Lung (tissue), 12 donors: ENCODE results near the gene RAB26. TPM values are rescaled to one million over a fixed set of nuclear protein-coding genes. Genes with fewer than 3 reads are reported as not detected.

Experiments used
- ATAC-seq: fragments of 200-7000 bp; cut with Tn5 transposase; one replicate; pipeline ENCODE4 v1.9.1; 2020; ENCODE audit warnings: moderate number of reproducible peaks; ENCODE audit not compliant: insufficient read depth, low FRiP score
- DNase-seq, 3 donors: peaks; one replicate each; pipeline ENCODE4 v3.0.0-alpha.2; 2013 to 2017
- H3K27ac ChIP-seq, 2 donors: one replicate each; pipeline ENCODE4 v1.5.1; 2013; ENCODE audit warnings: mild to moderate bottlenecking in 2 of 2, moderate library complexity in 2 of 2, control low read depth in 1 of 2, inconsistent platforms in 1 of 2, low read depth in 1 of 2, low read length in 1 of 2
- H3K27me3 ChIP-seq, 3 donors: one replicate each; pipeline ENCODE4 v1.5.1; 2013; ENCODE audit warnings: low read length in 2 of 3; ENCODE audit not compliant: control insufficient read depth in 3 of 3, insufficient read depth in 3 of 3
- H3K36me3 ChIP-seq, 4 donors: one replicate each; pipeline ENCODE4 v1.5.1; 2013; ENCODE audit warnings: low read length in 4 of 4, mild to moderate bottlenecking in 1 of 4, moderate library complexity in 1 of 4; ENCODE audit not compliant: control insufficient read depth in 4 of 4, insufficient read depth in 4 of 4
- H3K4me1 ChIP-seq, 5 donors: one replicate each; pipeline ENCODE4 v1.5.1; 2013; ENCODE audit warnings: low read length in 5 of 5, mild to moderate bottlenecking in 2 of 5, moderate library complexity in 1 of 5; ENCODE audit not compliant: control insufficient read depth in 5 of 5, insufficient read depth in 5 of 5
- H3K4me3 ChIP-seq: one replicate; pipeline ENCODE4 v1.5.1; 2013; ENCODE audit warnings: mild to moderate bottlenecking, control low read depth, moderate library complexity
- H3K9ac ChIP-seq, 2 donors: one replicate each; pipeline ENCODE4 v1.5.1; 2013; ENCODE audit warnings: low read length in 2 of 2, control low read depth in 1 of 2; ENCODE audit not compliant: insufficient read depth in 1 of 2
- H3K9me3 ChIP-seq, 4 donors: one replicate each; pipeline ENCODE4 v1.5.1; 2013; ENCODE audit warnings: low read length in 3 of 4, mild to moderate bottlenecking in 1 of 4, moderate library complexity in 1 of 4; ENCODE audit not compliant: control insufficient read depth in 4 of 4, insufficient read depth in 3 of 4
- WGBS, 2 donors: extraction: QIAGEN DNeasy Blood & Tissue Kit; methylation state at CpG; one replicate each; pipeline ENCODE4 v1.1.7; 2013; 5-methylcytosine and 5-hydroxymethylcytosine counted together
- polyA plus RNA-seq, 2 donors: library from polyadenylated mRNA; stranded (reverse); fragments of 200-250 nt; gene quantifications; one replicate each; pipeline ENCODE4 v1.2.1, GENCODE V29; 2013
- total RNA-seq, 2 donors: library from RNA; depleted of rRNA in 1 of 2; stranded (reverse); fragments of >200 nt in 1 of 2; gene quantifications; one replicate each; pipeline ENCODE4 v1.2.1, GENCODE V29; 2014 to 2021
- TF ChIP-seq, protein P1 (sequence below): IDR thresholded peaks from 2 replicates; pipeline ENCODE4 v1.5.1; 2012; ENCODE audit warnings: mild to moderate bottlenecking; ENCODE audit errors: control extremely low read depth, extremely low read depth
- donor health status: control.
- donor health status: control.
- donor health status: Bipolar disorder and iron deficiency.
- donor health status: healthy.
- donor health status: DM: yes; HTN: yes; CAD: no.

The RAB26 gene
- total and polyA plus RNA-seq, 4 donors: 0.30 to 1.0 (median 0.72) TPM

DNA sequence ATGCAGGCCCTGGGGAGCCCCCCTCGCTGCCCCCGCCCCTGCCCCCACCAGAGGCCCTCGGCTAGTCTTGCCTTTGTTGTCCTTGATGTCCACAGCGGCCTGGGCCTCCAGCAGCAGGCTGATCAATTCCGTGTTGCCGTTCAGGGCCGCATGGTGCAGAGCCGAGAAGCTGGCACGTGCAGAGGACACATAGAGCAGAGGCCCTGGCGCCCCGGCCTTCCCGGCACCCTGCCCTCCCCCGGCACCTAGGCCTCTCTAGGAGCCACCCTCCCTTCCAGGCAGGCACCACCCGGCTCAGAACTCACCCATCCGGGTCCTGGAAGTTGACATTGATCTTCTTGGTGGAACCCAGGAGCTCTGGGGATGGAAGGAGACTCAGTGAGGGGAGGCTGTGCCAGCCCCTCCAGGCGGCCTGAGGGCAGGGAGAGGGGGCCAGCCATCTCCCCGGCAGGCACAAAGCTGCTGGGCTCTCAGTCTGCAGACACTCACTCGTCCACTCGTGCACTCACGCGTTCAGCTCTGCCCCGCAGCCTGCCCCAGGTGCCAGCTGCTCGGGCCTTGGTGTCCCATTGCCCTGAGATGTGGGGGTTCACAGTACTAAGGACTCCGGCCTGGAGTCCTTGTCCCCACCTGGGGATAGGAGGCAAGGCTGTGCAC is 41.7 kb downstream of the RAB26 start:
- ATAC-seq: no peak
- no peak for DNase-seq
- 88 to 96% methylated on average over 24 of the region's 24 CpGs for WGBS, 2 donors

DNA sequence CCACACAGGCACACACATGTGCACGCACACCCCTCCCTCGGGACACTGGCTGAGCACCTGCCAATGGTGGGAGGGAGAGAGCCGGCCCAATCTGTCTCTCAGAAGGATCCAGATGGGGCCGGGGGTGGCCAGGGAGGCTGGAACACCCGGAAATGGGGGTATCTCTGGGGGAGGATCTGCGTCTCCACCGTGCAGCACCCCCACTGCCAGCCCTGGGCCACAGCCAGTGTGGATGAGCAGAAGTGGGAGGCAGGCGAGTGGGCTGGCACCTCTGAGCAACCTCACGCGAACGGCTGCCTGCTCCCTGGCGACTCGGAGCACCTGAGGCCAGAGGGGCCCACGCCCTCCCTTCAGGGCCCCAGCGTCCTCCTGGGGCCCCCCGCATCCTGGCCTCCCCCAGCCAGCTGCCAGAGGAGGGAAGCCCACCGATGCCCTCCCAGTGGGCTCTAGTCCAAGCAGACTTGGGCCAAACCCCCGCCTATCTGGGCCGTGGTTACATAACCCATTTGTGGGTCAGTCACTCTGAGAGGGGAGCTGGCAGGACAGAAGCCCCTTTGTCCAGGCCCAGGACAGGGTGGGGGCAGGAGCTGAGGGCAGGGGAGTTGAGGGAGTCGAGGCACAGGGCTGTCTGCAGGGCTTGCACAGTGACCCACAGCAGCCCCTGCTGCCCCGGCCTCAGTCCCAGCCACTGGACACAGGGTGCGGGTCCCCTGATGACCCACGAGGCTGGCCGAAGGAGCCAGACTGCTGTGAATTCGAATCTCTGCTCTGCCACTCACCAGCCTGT is 42.4 kb downstream of the RAB26 start:
- Histone ChIP-seq H3K27ac (no peak overlapping the region), H3K36me3 (no peaks in the 10 kb centered on the region), H3K4me3 (no peak overlapping the region), H3K9me3 (no peaks in the 10 kb centered on the region), H3K9ac (no peak overlapping the region), H3K4me1 (peaks cover 0 to 8% (median 3%) of the 10 kb centered on the region in 5 donors), H3K27me3 (peaks cover 0 to 22% (median 7%) of the 10 kb centered on the region in 3 donors)
- 83 to 88% methylated on average over 25 of the region's 25 CpGs for WGBS, 2 donors
- DNase-seq (no peak), ATAC-seq (no peak)
- TF ChIP-seq, protein P1, sequence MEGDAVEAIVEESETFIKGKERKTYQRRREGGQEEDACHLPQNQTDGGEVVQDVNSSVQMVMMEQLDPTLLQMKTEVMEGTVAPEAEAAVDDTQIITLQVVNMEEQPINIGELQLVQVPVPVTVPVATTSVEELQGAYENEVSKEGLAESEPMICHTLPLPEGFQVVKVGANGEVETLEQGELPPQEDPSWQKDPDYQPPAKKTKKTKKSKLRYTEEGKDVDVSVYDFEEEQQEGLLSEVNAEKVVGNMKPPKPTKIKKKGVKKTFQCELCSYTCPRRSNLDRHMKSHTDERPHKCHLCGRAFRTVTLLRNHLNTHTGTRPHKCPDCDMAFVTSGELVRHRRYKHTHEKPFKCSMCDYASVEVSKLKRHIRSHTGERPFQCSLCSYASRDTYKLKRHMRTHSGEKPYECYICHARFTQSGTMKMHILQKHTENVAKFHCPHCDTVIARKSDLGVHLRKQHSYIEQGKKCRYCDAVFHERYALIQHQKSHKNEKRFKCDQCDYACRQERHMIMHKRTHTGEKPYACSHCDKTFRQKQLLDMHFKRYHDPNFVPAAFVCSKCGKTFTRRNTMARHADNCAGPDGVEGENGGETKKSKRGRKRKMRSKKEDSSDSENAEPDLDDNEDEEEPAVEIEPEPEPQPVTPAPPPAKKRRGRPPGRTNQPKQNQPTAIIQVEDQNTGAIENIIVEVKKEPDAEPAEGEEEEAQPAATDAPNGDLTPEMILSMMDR: no peak

More for the DNA sequence above, 41.7 kb downstream of the RAB26 start:
- H3K9me3 ChIP-seq: no peaks in the 10 kb centered on the region
- no peaks in the 10 kb centered on the region for H3K36me3 ChIP-seq
- no peak overlapping the region for H3K9ac ChIP-seq
- no peak overlapping the region for H3K27ac ChIP-seq
- TF ChIP-seq, protein P1: no peak
- peaks cover 0 to 15% (median 5%) of the 10 kb centered on the region in 3 donors for H3K27me3 ChIP-seq
- H3K4me3 ChIP-seq: no peak overlapping the region
- H3K4me1 ChIP-seq: peaks cover 0 to under 1% (median 0%) of the 10 kb centered on the region in 5 donors

DNA sequence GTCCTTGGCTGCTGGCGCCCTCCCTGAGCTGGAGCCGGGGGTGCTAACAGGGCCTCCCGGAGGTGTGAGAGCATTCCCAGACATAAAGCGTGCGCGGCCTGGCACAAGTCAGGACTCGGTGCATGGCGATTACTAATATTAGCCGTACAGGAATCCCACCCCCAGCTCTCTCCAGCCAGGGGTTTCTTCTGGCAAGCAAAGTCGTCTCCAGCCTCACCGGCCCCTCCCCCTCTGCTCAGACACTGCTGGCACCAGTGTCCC is 43.0 kb downstream of the RAB26 start:
- DNase-seq: no peak
- Histone ChIP-seq H3K9me3 (no peaks in the 10 kb centered on the region), H3K27ac (no peak overlapping the region), H3K4me1 (peaks cover 0 to 8% (median 4%) of the 10 kb centered on the region in 5 donors), H3K4me3 (no peak overlapping the region), H3K27me3 (peaks cover 0 to 22% (median 7%) of the 10 kb centered on the region in 3 donors), H3K9ac (no peak overlapping the region), H3K36me3 (no peaks in the 10 kb centered on the region)
- TF ChIP-seq, protein P1: no peak
- 88 to 92% methylated on average over 11 of the region's 11 CpGs for WGBS, 2 donors
- ATAC-seq: no peak
